HG03558 (cell line): Measurements from ENCODE around the gene KDM4F.

Source experiments
- ATAC-seq: cut with Tn5 transposase; IDR thresholded peaks from one replicate; pipeline ENCODE4 v1.9.1; 2021; ENCODE audit warnings: moderate number of reproducible peaks; ENCODE audit not compliant: unreplicated experiment; ENCODE audit errors: extremely low read depth

KDM4F gene

DNA sequence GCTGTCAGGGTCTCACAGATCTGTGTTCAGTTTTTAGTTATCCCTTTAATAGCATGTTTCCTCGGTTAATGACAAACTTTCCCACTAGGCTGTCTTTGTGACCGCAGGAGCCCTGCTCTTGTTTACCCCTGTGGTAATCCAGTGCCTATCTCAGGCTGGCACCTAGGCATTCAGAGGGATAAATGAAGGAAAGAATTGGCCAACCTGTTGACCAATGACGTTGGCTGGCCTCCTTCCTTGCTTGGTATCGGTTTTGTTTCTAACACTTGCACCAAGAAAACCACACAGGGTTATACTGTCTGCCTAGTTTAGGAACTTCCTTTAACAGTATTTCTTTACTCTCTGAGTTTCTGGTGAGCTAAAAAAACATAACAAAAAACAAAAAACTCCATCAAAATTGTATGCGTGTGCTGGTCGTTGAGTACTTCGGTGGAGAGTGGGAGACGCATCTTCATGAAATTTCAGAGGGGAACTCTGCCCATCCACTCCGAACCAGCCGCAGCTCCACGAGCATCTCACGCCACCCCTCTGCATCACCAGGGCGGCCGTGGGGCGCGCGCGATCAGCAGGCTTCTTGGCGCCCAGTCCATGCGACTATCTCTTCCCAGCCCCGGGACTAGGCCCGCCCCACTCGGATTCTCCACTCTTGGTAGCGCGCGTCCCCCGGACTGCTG, 39.9 kb downstream of the KDM4F start:
- peak; percentile 15 for ATAC-seq

DNA sequence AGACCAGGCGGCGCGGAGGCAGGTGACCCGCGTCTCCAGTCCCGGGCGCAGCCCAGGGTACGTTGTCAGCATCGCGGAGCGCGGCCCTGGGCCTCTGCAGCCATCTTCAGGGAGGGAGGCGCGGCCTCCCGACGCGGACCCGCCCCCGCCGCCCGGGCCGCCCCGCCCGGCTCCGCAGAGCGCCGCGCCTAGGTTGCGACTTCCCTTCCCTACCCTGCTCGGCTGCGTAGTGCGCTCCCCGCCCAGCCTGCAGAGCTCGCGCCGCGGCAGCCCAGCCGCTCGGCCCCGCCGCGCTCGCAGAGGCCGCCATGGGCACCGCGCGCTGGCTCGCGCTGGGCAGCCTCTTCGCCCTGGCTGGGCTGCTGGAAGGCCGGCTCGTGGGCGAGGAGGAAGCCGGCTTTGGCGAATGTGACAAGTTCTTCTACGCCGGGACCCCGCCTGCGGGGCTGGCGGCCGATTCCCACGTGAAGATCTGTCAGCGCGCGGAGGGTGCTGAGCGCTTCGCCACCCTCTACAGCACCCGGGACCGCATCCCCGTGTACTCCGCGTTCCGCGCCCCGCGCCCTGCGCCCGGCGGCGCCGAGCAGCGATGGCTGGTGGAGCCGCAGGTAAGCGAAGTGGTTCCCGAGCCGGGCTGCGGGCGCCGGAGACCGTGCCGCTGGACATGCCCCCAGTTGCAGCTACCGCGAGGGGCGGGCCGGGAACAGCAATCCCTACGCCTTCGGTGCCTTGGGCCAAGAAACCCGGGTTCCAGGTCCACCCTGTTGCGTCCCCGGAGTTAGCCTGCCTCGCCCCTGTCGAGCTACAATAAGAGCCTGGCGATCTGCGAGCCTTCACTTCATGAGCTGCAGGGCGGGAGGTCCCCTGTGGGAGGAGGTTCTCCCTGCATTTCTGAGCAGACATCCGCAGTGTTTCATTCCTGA, 40.7 kb downstream of the KDM4F start, which contains the start of gene ENDOD1:
Gene ENDOD1, plus strand, starts transcription at position 227 of the 923 bp plus-strand sequence. Its CDS starts 82 bp downstream, at position 309.
- ATAC-seq, result peak; percentile 85

DNA sequence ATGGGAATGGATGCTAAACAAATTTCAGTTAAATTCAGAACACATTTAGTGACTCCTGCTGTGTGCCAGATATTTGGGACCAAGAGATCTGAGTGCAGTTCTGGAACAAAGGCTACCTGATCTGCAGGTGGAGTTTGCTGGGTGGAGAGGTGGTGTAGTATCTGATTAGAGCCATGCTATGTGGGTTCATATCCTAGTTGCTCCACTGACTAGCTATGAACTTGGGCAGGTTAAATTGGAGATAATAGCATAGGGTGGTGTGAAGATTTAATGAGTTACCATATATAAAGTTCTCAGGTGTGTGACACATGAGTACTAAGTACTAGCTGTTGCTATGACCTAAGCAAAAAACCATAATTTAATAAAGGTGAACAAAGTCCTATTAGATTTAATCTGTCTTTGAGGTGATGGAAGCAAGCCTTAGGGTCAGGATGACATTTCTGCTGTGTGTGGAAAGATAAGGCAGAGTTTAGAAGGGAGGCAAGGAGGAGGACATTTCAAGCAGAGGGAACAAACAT, 42.5 kb downstream of the KDM4F start:
- ATAC-seq, result no peak

DNA sequence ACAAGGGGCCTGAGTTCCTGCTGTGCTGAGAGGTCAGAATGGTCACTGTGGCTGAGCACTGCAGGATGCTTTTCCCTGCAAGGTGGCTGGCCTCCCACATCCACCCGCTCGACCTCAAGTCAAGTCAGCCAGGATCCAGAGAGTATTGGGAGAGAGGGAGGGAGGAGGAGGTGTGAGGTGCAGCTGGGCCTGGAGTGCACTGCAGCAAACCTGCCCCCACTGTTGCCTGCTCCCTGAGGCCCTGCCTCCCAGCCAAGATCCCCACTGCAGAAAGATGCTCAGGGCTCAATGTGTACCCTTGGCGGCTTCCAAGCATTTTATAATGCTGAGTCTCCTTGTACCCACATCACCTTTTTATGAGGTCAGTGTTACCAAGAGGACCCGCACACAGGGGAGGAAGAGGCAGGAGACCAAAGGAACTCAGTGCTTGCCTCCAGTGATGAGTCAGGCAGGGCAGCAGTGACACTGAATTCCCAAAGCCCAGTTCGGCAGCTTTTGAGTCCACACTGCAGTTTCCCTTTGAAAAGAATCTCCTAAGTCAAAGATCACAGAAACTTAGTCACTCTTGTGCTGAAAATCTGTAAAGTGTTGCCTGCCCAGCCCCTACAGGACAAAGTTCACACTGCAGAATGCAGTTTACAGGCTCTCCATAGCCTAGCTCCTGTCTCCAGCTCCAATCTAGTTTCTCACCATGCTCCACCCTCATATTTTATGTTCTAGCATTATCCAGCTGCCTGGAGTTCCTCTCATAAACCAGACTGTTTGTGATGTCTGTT, 43.5 kb downstream of the KDM4F start:
- ATAC-seq, result no peak

GRCh38 chr11:95093548-95093947, 44.3 kb downstream of the KDM4F start:
- ATAC-seq, result no peak

- peak; percentile 86 for ATAC-seq
Measured at GRCh38 chr11:95095858-95096587, 46.8 kb downstream of the KDM4F start.

GRCh38 chr11:95097209-95097608, 48.0 kb downstream of the KDM4F start:
- no peak for ATAC-seq

DNA sequence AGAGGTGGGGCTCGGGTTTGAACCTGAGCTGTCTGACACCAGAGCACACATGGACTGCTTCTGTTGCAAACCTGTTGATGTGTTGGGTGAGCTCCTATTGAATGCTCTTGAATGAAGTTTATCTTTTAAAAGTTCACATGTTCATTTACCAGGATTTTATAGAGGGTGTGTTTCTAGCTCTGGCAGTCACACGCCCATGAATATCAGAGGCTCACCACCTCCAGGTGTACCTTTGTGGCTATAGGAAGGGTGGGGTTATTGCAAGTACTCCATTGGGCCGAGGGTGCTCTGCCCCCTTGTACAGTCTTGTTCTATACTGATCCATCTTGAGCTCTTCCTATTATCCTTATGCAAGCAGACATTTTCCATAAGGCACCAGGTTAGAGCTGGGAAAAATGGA, 49.6 kb downstream of the KDM4F start:
- no peak for ATAC-seq

GRCh38 chr11:95100191-95100648, 51.0 kb downstream of the KDM4F start:
- no peak for ATAC-seq
